ENCODE measurements around the gene UAP1.

The UAP1 gene

GRCh38 chr1:162619076-162619475, 57.6 kb downstream of the UAP1 start:
- DNase-seq = no peak

DNA sequence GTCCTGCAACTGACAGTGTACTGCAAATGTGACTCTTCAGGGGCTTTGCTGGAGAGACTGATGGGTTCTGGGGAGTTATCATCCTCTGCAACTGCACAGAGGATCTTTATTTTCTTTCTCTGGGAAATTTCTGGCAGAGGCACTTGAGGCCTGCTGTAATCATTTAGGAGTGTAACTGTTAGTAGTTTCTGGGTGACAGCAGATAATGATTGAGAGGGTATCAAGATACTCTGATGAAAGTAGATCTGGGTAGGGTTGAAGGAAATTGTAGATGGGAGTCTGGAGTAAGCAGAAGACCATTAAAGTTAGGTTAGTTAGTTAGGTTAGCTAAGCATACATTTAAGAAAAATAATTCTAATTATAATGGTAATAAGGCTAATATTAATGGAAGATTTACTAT, 59.7 kb downstream of the UAP1 start:
- DNase-seq = no peak

DNA sequence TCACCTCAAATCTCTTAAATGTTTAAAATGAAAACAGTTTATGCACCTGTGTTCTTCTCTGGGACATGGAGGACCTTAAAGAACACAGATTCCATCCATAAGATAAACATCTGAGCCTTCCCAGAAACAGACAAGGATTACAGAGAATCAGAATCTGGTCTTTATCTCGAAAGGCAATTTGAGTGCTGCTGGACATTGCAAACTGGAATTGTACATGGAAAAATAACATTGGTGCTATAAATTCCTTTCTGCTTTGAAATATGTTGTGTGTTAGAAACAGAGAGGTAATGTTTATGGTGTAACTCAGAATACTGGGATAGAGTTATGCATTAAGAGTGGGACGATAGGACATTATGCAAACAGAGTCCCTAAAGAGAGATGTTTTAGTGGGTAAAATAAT, 64.2 kb downstream of the UAP1 start:
- DNase-seq = no peak

DNA sequence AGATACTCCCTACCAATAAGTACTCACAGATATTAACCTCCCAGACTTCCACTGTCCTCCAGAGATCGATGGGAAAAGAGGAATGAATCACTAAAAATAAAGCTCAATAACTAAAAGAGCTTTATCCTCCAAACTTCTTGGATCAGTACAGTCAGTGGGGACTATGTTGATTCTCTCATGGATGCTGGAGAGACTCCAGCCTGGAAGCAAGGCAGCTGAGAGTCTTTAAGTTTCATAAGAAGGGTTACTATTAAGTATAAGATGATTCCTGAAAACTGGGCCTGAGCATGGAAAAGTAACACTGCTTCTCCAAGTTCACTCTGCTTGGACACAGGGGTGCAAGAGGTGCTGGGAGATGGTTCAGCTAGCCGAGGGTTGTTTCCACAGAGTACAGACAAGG, 64.6 kb downstream of the UAP1 start:
- no peak for DNase-seq

GRCh38 chr1:162626761-162627160, 65.2 kb downstream of the UAP1 start:
- DNase-seq = no peak

GRCh38 chr1:162627662-162628296, 66.3 kb downstream of the UAP1 start:
- peak; percentile 2 for DNase-seq

DNA sequence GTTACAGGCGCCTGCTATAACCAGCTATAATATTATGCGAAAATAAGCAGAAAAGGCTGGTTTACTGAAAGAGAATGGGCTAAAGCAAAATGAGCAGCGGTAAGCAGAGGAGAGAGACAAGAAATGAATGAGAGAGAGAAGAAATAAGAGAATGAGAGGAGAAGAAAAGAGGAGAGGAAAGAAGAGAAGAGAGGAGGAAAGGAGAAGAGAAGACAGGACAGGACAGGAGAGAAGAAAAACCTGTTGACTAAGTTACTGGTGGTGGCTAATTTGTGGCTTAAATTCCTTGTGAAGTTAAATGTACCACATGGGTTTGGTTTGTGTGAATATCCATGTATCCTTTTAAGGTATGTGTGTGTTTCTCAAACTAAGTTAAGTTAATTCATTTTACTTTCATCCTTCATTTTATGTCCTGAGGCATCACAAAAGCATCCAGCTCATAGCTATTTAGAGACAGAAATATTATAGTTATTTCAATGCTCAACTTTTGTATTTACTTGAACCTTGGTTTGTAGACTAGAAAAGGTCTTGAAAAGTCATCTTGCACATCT, 67.6 kb downstream of the UAP1 start:
- DNase-seq = no peak

DNA sequence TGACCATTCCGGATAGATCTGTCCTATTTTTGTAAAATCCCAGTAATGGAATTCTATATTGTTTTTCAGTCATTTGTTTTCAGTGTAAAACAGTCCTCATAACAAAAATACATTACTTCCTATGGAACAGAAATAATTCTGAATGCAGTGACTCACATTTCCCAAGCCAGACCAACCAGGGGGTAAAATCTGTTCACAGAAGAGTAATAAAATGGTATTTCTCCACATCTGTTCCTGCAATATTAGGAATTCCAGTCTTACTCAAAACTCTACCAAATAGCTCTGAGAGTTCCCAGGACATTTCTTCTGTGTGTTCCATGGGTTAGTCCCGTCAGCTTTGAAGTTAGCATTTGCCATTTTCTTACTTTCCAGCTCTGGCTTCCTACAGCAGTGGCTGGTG, 68.1 kb downstream of the UAP1 start:
- DNase-seq = no peak

GRCh38 chr1:162631546-162632191, 70.1 kb downstream of the UAP1 start:
- no peak for DNase-seq

- no peak for DNase-seq
Observed at GRCh38 chr1:162632217-162632666, 70.7 kb downstream of the UAP1 start, which contains the start of gene DDR2. Gene DDR2 (plus strand): TSS chr1:162632464. CDS start chr1:162719064, 86,600 bp downstream.

DNA sequence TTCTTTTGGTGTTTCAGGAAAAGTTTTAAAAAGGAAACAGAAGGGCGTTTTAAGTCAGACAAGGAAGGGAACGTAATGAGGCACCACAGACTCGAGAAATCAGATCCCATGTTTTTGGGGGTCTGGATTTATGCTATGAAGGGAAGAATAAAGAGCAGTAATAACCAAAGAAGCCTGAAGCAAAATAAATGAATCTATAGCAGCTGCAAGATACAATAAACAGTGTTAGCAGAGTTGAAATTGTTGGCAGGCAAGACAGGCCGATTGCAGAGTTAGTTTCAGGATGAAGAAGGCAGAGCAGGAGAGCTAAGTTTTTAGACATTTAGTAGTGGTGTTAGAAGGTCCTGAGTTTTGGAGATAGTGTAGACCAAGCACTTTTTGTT, 71.2 kb downstream of the UAP1 start:
- no peak for DNase-seq

GRCh38 chr1:162633081-162633762, 71.7 kb downstream of the UAP1 start:
- DNase-seq = no peak

DNA sequence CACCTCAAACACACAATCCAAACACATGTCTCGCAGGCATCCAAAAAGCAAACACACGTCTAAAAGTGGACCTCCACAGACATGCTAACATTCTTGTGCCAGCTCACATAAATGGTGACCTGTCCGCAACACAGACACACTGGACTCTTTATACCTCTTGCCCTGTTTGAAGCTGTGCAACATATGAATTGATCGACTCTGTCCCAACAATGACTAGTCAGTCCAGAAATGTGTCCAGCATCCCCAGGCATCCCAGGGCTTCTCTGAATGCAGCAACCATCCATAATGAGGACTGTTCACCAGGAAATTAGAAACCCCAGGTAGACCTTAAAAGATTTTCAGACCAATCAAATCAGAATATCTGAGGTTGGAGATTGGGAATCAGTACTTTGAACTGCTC, 73.9 kb downstream of the UAP1 start:
- DNase-seq = no peak

DNA sequence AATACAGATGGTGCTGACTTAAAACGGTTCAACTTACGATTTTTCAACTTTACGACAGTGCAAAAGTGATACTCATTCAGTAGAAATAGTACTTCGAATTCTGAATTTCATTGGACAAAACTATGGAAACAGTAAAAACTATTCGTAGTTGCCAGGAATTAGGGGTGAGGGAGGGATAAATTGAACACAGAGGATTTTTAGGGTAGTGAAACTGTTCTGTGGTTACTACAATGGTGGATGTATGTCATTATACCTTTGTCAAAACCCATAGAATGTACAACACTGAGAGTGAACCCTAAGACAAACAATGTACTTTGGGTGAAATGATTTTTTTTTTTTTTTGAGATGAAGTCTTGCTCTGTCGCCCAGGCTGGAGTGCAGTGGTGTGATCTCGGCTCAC, 78.2 kb downstream of the UAP1 start:
- no peak for DNase-seq

DNA sequence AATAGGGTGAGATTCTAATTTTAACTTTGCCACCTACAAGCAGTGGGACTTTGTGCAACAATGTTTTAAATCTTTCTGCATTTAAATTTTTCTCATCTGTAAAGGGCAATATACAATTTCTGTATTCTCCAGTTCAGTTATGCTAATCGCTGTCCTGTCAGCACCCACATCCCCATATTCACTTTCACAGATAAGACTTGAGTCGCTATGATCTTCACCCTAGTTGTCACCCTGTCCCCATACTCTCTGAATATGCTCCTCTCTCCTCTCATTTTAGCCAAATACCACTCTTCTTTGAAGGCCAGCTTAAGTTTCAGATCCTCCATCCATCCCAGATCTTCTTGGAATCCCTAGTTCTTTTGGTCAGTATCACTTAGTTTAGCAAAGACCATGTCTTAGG, 79.6 kb downstream of the UAP1 start:
- no peak for DNase-seq

- DNase-seq = no peak
Observed at GRCh38 chr1:162644986-162645314, 83.4 kb downstream of the UAP1 start.

- DNase-seq = no peak
Observed at GRCh38 chr1:162645666-162646065, 84.1 kb downstream of the UAP1 start.

DNA sequence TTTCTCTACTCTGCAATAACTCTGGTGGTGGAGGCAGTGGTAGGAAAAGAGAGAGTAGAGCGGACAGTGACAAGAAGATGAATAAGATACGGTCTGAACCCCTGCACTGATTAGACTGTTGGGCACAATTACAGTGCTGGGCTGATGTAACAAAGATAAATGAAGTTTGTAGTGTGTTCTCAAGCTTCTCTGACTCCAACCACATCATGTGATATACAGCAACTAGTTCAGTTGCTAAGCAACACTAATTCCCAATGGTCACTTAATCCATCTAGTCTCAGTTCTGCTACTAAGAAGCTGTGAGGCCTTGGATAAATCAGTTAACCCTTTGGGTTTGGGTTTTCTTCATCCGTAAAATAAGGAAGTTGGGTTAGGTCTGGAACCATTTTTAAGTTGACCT, 88.1 kb downstream of the UAP1 start:
- no peak for DNase-seq

Data from GDM1 (cell line).